Kidney epithelial cell (primary cell): ENCODE results near the gene ALK. TPM values are rescaled to one million over a fixed set of nuclear protein-coding genes. Genes with fewer than 3 reads are reported as not detected.

ENCODE experiments used
- DNase-seq: peaks from one replicate; pipeline ENCODE4 v3.0.0-alpha.2; 2010; ENCODE audit warnings: low read depth
- H3K27me3 ChIP-seq: 2 replicates; pipeline ENCODE4 v1.6.0; 2011; ENCODE audit warnings: low read length; ENCODE audit not compliant: control insufficient read depth, insufficient read depth
- H3K36me3 ChIP-seq: 2 replicates; pipeline ENCODE4 v1.5.1; 2011; ENCODE audit warnings: low read length; ENCODE audit not compliant: control insufficient read depth, insufficient read depth
- H3K4me3 ChIP-seq: 2 replicates; pipeline ENCODE4 v1.5.1; 2011; ENCODE audit warnings: low read depth, mild to moderate bottlenecking, control low read depth, low read length
- CTCF ChIP-seq: IDR thresholded peaks from 2 replicates; pipeline ENCODE4 v1.5.1; 2011; ENCODE audit warnings: mild to moderate bottlenecking, moderate library complexity, low read length, control low read depth, inconsistent platforms; ENCODE audit not compliant: insufficient read depth, poor library complexity, severe bottlenecking
- total RNA-seq: library from RNA; depleted of rRNA; stranded (reverse); fragments of >200 nt; gene quantifications from 2 replicates; pipeline ENCODE4 v1.2.3, GENCODE V29; 2015

ALK gene
- total RNA-seq, 1 donor from 2014 or later = not detected

- no peak for TF ChIP-seq CTCF
- DNase-seq = no peak
- H3K4me3 ChIP-seq = no peak overlapping the region
- H3K27me3 ChIP-seq = no peaks in the 10 kb centered on the region
- H3K36me3 ChIP-seq = no peaks in the 10 kb centered on the region
These were observed 177.9 kb downstream of the ALK start for GRCh38 chr2:29743516-29743915.

GRCh38 chr2:29742656-29743055 lies 178.7 kb downstream of the ALK start:
- H3K4me3 ChIP-seq = no peak overlapping the region
- no peak for TF ChIP-seq CTCF
- H3K36me3 ChIP-seq = no peaks in the 10 kb centered on the region
- DNase-seq = no peak
- no peaks in the 10 kb centered on the region for H3K27me3 ChIP-seq

GRCh38 chr2:29741132-29741531 lies 180.3 kb downstream of the ALK start:
- DNase-seq = no peak
- no peak for TF ChIP-seq CTCF
- no peak overlapping the region for H3K4me3 ChIP-seq

GRCh38 chr2:29733965-29734364 lies 187.4 kb downstream of the ALK start:
- TF ChIP-seq CTCF = no peak
- H3K4me3 ChIP-seq = no peak overlapping the region
- H3K36me3 ChIP-seq = no peaks in the 10 kb centered on the region
- DNase-seq = no peak
- H3K27me3 ChIP-seq = no peaks in the 10 kb centered on the region

More at GRCh38 chr2:29741132-29741531, 180.3 kb downstream of the ALK start:
- Histone ChIP-seq H3K27me3 (no peaks in the 10 kb centered on the region), H3K36me3 (no peaks in the 10 kb centered on the region)

- Histone ChIP-seq H3K4me3 (no peak overlapping the region), H3K27me3 (no peaks in the 10 kb centered on the region), H3K36me3 (no peaks in the 10 kb centered on the region)
- no peak for TF ChIP-seq CTCF
- DNase-seq = no peak
These were observed 188.2 kb downstream of the ALK start for GRCh38 chr2:29733213-29733612.

GRCh38 chr2:29731948-29732347 lies 189.4 kb downstream of the ALK start:
- TF ChIP-seq CTCF = no peak
- DNase-seq = no peak
- H3K27me3 ChIP-seq = no peaks in the 10 kb centered on the region
- no peak overlapping the region for H3K4me3 ChIP-seq
- H3K36me3 ChIP-seq = no peaks in the 10 kb centered on the region
